ENCODE measurements around the gene POU3F1. TPM values are rescaled to one million over a fixed set of nuclear protein-coding genes. Genes with fewer than 3 reads are reported as not detected.
A peak's percentile ranks its signal among the peaks of the same experiment; 100 is the strongest.

POU3F1 gene
- total and polyA plus RNA-seq, 10 of the 15 experiments (the other 5 are each of a cell fraction or from before 2014, with no cell fraction given) = 0.04 to 0.53 (median 0.10) TPM; not detected in 3

- no peaks in the 10 kb centered on the region for H3K27me3 ChIP-seq (replicated peaks in 1 of 2; ENCODE audit: control insufficient read depth in 2 of 2, insufficient read depth in 2 of 2, low read length in 1 of 2)
- intact Hi-C loops (cut with micrococcal nuclease; ENCODE audit: unreplicated experiment) (loop anchor here (1.0 kb wide), 2 partner anchors 47 to 83 kb away; partner anchors contain the start of gene SF3A3), in situ Hi-C loops (cut with MboI) (no loop called here)
- WGBS (ENCODE audit: insufficient coverage, insufficient replicate concordance, low lambda C conversion rate, missing lambda C conversion rate) = 12% methylated on average over 2 of the region's 2 CpGs
- H3K9ac ChIP-seq (ENCODE audit: control insufficient read depth, insufficient read depth, low read length) = no peak overlapping the region
- H3K79me2 ChIP-seq (ENCODE audit: control insufficient read depth, insufficient read depth, low read length) = no peaks in the 10 kb centered on the region
- no peak overlapping the region for H3K4me3 ChIP-seq
- DNase-seq (ENCODE audit: low read depth, low spot score) (no peak), FAIRE-seq (no peak), ATAC-seq (peak; percentile 61)
- no peaks in the 10 kb centered on the region for H3K9me3 ChIP-seq (replicated peaks; ENCODE audit: control insufficient read depth, insufficient read depth, low read length)
- ChIA-PET SMC1A (ENCODE audit: uncharacterized antibody, unreplicated experiment) (interaction anchor here (1.1 to 12.4 kb wide), 27 partner anchors 8 to 754 kb away, joined by 3 to 316 read pairs (median 8); partner anchors contain the start of genes POU3F1 and SF3A3), CTCF (interaction anchor here (0.9 to 11.3 kb wide), 28 partner anchors 10 to 746 kb away, joined by 3 to 252 read pairs (median 6); partner anchors contain the start of gene POU3F1), RAD21 (ENCODE audit: unreplicated experiment) (interaction anchor here (0.8 to 7.6 kb wide), 14 partner anchors 9 to 430 kb away, joined by 4 to 173 read pairs (median 20); partner anchors contain the start of gene POU3F1), POLR2A (interaction anchor here (1.1 to 2.6 kb wide), 3 partner anchors 10 to 19 kb away, joined by 4 to 13 read pairs (median 13); no protein-coding TSS in a partner anchor)
- H3K4me1 ChIP-seq (ENCODE audit: control insufficient read depth, insufficient read depth, low read length) = no peaks in the 10 kb centered on the region
- no peak overlapping the region for H3K4me2 ChIP-seq (ENCODE audit: control insufficient read depth, insufficient read depth)
- no peaks in the 10 kb centered on the region; the same call in 1 of the 2 replicates for H4K20me1 ChIP-seq (ENCODE audit: control insufficient read depth, insufficient read depth)
- no TSS peak for BruUV-seq (replicated peaks)
- H3K36me3 ChIP-seq (ENCODE audit: control insufficient read depth in 2 of 2, insufficient read depth in 2 of 2, low read length in 1 of 2) = no peaks in the 10 kb centered on the region
- H2AFZ ChIP-seq (ENCODE audit: control insufficient read depth, low read depth, low read length) = no peak overlapping the region
- H3K27ac ChIP-seq (ENCODE audit: control insufficient read depth, insufficient read depth) = no peak overlapping the region
- peak; percentile 30; the same call in 1 of the 2 replicates for TF ChIP-seq RAD21 (IDR thresholded peaks at IDR 0.05; ENCODE audit: insufficient read depth, low read depth, low read length)
- no peak for TF ChIP-seq USF2 (IDR thresholded peaks at IDR 0.05; ENCODE audit: borderline replicate concordance, low read depth, low read length)
- TF ChIP-seq NRF1 (conservative IDR thresholded peaks at IDR 0.05; ENCODE audit: low read depth, low read length) = no peak
- no peak for TF ChIP-seq HDAC6 (IDR thresholded peaks at IDR 0.05; ENCODE audit: unreplicated experiment)
- peak; percentile 13; the same call in 1 of the 2 replicates for TF ChIP-seq SMC3 (IDR thresholded peaks at IDR 0.05; ENCODE audit: borderline replicate concordance, low read length)
- TF ChIP-seq PKNOX1 (IDR thresholded peaks at IDR 0.05) = peak; percentile 75
- no peak for TF ChIP-seq IKZF1 (conservative IDR thresholded peaks at IDR 0.05)
- no peak for TF ChIP-seq STAT3 (IDR thresholded peaks at IDR 0.05; ENCODE audit: low read depth, low read length)
- no peak for TF ChIP-seq SIX5 (IDR thresholded peaks at IDR 0.05; ENCODE audit: low read depth, low read length, severe bottlenecking)
- TF ChIP-seq ZNF24 (IDR thresholded peaks at IDR 0.05) = no peak
- no peak for TF ChIP-seq ZSCAN29 (IDR thresholded peaks at IDR 0.05)
- TF ChIP-seq NFIC (IDR thresholded peaks at IDR 0.05; ENCODE audit: low read depth, low read length) = no peak
- peak; percentile 36 for TF ChIP-seq RUNX3 (IDR thresholded peaks at IDR 0.05; ENCODE audit: low read length)
- no peak for TF ChIP-seq SIN3A (IDR thresholded peaks at IDR 0.05; ENCODE audit: low read depth, low read length)
- no peak for TF ChIP-seq RAD51 (IDR thresholded peaks at IDR 0.05)
- TF ChIP-seq HSF1 (IDR thresholded peaks at IDR 0.05; ENCODE audit: low read depth, low read length) = no peak
- no peak for TF ChIP-seq EGR1 (IDR thresholded peaks at IDR 0.05; ENCODE audit: borderline replicate concordance in 1 of 2, low read depth in 2 of 2, low read length in 2 of 2)
- TF ChIP-seq PML (IDR thresholded peaks at IDR 0.05; ENCODE audit: low read length) = no peak
- TF ChIP-seq POLR2A (IDR thresholded peaks at IDR 0.05; ENCODE audit: low read depth, low read length) = no peak
- TF ChIP-seq DPF2 (IDR thresholded peaks at IDR 0.05) = no peak
- peak in 1 of 3 experiments; percentile 17; a peak in 2 of 6 replicates for TF ChIP-seq CTCF (IDR thresholded peaks at IDR 0.05 in 2 of 3, conservative IDR thresholded peaks at IDR 0.05 in 1 of 3; ENCODE audit: control insufficient read depth in 2 of 3, extremely low read depth in 1 of 3, insufficient read depth in 1 of 3, low read depth in 3 of 3, low read length in 3 of 3)
These were observed 26.3 kb upstream of the POU3F1 start for GRCh38 chr1:38072858-38073257.

All from GM12878 (cell line).